GM06990 (cell line): ENCODE measurements around the gene EIF4E2.

ENCODE experiments used
- DNase-seq: peaks from one replicate; pipeline ENCODE4 v3.0.0-alpha.2; 2011; ENCODE audit not compliant: insufficient read length; ENCODE audit errors: extremely low read depth
- H3K27me3 ChIP-seq: replicated peaks from 2 replicates; pipeline ENCODE4 v1.6.0; 2011; ENCODE audit warnings: low read length; ENCODE audit not compliant: control insufficient read depth, insufficient read depth
- H3K36me3 ChIP-seq: 2 replicates; pipeline ENCODE4 v1.5.1; 2011; ENCODE audit warnings: low read length; ENCODE audit not compliant: control insufficient read depth, insufficient read depth
- H3K4me3 ChIP-seq: replicated peaks from 2 replicates; pipeline ENCODE4 v1.5.1; 2011; ENCODE audit warnings: low read depth, mild to moderate bottlenecking, control low read depth, low read length
- CTCF ChIP-seq: IDR thresholded peaks from 2 replicates; pipeline ENCODE4 v1.5.1; 2011; ENCODE audit warnings: low read length, control low read depth, mild to moderate bottlenecking, inconsistent platforms; ENCODE audit not compliant: insufficient read depth, poor library complexity, severe bottlenecking

The EIF4E2 gene

GRCh38 chr2:232537499-232537898 lies 13.0 kb upstream of the EIF4E2 start:
- H3K27me3 ChIP-seq = no peaks in the 10 kb centered on the region
- no peak for TF ChIP-seq CTCF
- H3K36me3 ChIP-seq = no peaks in the 10 kb centered on the region
- DNase-seq = no peak
- H3K4me3 ChIP-seq = no peak overlapping the region

GRCh38 chr2:232538671-232539070 lies 11.8 kb upstream of the EIF4E2 start:
- Histone ChIP-seq H3K27me3 (no peaks in the 10 kb centered on the region), H3K36me3 (no peaks in the 10 kb centered on the region), H3K4me3 (no peak overlapping the region)
- TF ChIP-seq CTCF = no peak
- DNase-seq = no peak

- TF ChIP-seq CTCF = no peak
- Histone ChIP-seq H3K36me3 (peaks cover 2% of the 10 kb centered on the region; the same call in 1 of the 2 replicates), H3K4me3 (no peak within 1 kb of the TSS), H3K27me3 (no peaks in the 10 kb centered on the region)
- DNase-seq = no peak
Observed at GRCh38 chr2:232539298-232540231, 10.9 kb upstream of the EIF4E2 start, which contains the start of gene CHRNG. CHRNG (plus strand) TSS chr2:232539692; CDS start chr2:232539748, 56 bp downstream.

GRCh38 chr2:232540441-232541041 lies 9.9 kb upstream of the EIF4E2 start:
- no peak for DNase-seq
- H3K27me3 ChIP-seq = no peaks in the 10 kb centered on the region
- H3K36me3 ChIP-seq = peaks cover 4% of the 10 kb centered on the region
- no peak overlapping the region for H3K4me3 ChIP-seq
- no peak for TF ChIP-seq CTCF

GRCh38 chr2:232541195-232541960 lies 9.1 kb upstream of the EIF4E2 start:
- H3K4me3 ChIP-seq = no peak overlapping the region
- H3K36me3 ChIP-seq = peaks cover 9% of the 10 kb centered on the region
- TF ChIP-seq CTCF = no peak
- H3K27me3 ChIP-seq = no peaks in the 10 kb centered on the region
- DNase-seq = no peak
